ENCODE data around the gene SIVA1.

Gene SIVA1

DNA sequence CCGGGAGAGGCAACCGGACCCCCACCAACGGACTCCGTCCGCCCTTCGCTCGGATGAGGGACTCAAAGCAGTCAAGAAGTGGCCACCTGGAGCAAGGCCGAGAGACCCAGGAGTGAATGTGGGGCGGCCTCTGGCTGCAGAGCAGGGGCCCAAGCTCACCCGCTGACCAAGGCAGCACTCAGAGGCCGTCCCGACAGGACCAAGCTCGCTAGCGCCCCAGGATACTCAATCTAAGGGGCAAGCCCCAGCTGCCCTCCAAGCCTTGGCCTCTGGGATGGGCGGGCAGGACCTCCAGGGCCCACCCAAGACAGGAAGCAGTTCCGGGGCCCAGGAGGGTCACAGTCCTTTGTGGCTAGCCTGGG, 41.7 kb downstream of the SIVA1 start:
- TF ChIP-seq, protein P1, sequence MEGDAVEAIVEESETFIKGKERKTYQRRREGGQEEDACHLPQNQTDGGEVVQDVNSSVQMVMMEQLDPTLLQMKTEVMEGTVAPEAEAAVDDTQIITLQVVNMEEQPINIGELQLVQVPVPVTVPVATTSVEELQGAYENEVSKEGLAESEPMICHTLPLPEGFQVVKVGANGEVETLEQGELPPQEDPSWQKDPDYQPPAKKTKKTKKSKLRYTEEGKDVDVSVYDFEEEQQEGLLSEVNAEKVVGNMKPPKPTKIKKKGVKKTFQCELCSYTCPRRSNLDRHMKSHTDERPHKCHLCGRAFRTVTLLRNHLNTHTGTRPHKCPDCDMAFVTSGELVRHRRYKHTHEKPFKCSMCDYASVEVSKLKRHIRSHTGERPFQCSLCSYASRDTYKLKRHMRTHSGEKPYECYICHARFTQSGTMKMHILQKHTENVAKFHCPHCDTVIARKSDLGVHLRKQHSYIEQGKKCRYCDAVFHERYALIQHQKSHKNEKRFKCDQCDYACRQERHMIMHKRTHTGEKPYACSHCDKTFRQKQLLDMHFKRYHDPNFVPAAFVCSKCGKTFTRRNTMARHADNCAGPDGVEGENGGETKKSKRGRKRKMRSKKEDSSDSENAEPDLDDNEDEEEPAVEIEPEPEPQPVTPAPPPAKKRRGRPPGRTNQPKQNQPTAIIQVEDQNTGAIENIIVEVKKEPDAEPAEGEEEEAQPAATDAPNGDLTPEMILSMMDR (IDR thresholded peaks at IDR 0.05; ENCODE audit: low read depth, low read length) = no peak
- peak overlapping the region; percentile 78 for H3K4me3 ChIP-seq (ENCODE audit: low read depth, low read length)

DNA sequence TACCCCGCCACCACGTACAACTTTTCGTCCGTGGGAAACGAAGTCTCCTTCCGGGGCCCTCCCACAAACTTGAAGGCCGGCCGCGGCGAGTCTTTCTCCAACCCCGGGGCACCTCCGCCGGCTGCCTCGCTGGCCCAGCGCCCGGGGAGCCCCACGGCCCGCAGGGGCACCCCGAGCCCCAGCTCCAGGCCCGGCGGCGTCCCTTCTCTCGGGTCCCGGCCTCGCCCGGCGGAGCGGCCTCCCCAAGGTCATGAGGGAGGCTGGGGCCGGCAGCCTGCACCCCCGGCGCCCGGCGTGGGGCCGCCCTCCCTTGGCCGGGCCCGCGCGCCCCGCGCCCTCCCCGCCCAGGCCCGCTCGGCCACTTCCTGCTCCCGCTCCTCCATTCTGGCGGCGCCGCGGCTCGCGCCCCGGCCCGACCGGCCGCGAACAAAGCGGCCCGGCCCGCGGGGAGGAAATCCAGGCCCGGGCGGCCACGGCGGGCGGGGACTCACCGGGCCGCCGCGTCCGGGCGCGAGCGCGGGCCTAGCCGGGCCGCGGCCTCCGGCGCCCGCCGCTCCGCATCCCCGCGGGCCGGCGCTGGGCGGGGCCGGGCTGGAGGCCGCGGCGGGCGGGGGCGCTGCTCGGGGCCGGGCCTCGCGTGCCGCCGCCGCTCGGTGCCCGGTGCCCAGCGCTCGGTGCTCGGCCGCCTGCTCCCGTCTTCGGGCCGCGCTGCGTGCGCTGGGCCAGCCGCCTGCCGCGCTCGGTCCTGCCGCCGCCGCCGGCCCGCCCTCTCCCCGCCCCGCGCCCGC, 42.2 kb downstream of the SIVA1 start, which contains the start of gene AKT1:
Gene AKT1, minus strand, starts transcription at position 756 of the 788 bp plus-strand sequence. CDS start 3,105 bp downstream, outside the sequence.
- peak within 1 kb of the TSS; percentile 78 for H3K4me3 ChIP-seq (ENCODE audit: low read depth, low read length)
- TF ChIP-seq, protein P1 (IDR thresholded peaks at IDR 0.05; ENCODE audit: low read depth, low read length) = no peak

DNA sequence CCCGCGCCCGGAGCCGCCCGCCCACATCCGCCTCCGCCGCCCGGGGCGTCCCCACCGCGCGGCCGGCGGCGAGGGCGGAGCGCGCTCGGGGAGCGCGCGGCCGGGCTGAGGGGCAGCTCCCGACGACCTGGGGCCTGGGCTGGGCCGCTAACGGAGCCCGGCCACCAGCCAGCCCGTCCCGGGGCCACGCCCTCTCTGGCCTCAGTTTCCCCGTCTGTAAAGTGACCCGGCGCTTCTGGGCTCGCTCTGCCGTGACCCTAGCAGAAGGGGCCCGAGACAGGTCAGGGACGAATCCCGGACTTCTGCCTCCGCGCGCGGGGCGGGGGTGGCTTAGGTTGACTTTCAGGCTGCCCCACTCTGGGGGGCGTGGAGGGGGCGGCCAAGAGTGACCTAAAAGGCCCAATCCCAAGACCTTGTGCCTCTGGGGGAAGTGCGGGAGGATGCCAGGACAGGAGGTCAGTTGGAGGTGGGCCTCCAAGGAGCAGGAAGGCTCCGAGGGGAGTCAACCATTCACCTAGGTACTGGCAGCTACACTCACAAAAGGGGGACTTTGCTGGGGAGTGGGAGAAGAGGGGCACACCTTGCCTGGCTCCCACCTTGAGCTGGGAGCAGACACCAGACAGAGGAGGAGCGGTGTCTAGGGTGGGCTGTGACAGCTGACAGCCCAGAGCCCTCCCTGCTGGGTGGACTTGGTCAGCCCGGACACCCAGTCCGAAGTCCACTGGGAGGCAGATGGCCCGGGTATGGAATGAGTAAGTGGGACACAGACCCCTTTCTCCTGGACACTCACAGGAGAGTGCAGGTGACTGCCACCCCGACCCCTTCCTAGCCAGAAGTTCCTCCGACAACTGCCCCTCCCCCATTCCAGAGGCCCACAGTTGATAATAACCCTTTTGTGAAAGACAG, 43.1 kb downstream of the SIVA1 start:
- peak overlapping the region; percentile 49 for H3K4me3 ChIP-seq (ENCODE audit: low read depth, low read length)
- TF ChIP-seq, protein P1 (IDR thresholded peaks at IDR 0.05; ENCODE audit: low read depth, low read length) = no peak

DNA sequence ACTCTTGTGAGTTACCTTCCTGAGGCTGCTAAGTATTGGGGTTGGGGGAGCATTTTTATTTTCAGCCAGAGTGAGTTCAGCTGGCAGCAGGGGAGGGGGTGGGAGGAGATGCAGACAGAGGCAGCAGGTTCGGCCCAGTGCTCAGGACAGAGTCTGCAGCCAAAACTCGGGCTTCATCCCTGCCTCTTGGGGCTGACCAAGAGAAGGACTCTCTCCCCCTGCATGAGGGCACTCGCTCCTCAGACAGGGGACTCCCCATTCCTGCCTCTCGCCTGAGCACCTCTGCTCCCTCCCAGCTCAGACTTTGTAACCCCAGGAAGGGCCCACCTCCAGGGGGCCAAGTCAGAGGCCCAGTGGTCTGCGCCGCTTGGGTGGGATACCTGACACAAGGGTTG, 43.7 kb downstream of the SIVA1 start:
- TF ChIP-seq, protein P1 (IDR thresholded peaks at IDR 0.05; ENCODE audit: low read depth, low read length) = no peak
- no peak overlapping the region for H3K4me3 ChIP-seq (ENCODE audit: low read depth, low read length)

DNA sequence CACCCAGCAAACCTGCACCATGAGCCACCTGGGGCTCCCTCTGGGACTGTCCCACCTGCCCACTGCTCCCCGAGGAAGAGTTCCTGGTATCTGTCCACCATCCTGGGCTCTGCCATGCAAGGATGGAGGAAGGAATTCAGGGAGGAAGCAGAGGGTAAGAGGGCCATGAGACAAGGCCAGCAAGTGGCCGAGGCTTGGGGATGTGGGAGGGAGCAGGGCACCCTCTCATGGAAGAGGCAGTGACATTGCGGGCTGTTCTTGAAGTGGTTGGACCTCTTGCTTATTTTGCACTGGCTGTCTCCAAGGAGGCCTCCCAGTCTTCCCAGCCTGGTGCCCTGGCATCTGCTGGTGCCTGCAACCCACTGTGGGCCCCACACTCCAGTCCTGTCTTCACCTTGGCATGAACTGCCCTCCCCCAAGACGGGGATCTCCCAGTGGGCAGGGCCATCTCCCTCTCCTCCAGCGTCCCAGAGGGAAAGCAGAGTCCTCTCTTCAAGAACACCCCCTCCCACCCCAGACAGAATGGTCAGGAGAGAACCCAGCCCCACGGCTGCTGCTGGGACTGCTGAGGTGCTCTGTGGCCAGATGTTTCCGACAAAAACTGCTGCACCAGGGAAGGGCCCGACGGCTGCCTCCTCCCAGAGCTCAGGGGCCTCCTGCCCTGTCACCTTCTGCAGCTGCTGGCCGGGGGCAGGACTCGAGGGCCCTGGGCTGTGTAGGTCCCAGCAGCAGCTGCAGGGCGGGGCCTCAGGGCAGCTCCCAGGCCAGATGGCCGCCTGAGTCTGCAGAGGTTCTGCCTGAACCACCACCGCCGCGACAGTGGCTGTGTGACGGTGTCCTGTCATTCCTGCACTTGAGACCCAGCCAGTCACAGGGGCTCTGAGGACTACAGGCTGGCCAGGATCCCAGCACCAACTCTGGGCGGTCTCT, 44.4 kb downstream of the SIVA1 start:
- no peak overlapping the region for H3K4me3 ChIP-seq (ENCODE audit: low read depth, low read length)
- TF ChIP-seq, protein P1 (IDR thresholded peaks at IDR 0.05; ENCODE audit: low read depth, low read length) = no peak

DNA sequence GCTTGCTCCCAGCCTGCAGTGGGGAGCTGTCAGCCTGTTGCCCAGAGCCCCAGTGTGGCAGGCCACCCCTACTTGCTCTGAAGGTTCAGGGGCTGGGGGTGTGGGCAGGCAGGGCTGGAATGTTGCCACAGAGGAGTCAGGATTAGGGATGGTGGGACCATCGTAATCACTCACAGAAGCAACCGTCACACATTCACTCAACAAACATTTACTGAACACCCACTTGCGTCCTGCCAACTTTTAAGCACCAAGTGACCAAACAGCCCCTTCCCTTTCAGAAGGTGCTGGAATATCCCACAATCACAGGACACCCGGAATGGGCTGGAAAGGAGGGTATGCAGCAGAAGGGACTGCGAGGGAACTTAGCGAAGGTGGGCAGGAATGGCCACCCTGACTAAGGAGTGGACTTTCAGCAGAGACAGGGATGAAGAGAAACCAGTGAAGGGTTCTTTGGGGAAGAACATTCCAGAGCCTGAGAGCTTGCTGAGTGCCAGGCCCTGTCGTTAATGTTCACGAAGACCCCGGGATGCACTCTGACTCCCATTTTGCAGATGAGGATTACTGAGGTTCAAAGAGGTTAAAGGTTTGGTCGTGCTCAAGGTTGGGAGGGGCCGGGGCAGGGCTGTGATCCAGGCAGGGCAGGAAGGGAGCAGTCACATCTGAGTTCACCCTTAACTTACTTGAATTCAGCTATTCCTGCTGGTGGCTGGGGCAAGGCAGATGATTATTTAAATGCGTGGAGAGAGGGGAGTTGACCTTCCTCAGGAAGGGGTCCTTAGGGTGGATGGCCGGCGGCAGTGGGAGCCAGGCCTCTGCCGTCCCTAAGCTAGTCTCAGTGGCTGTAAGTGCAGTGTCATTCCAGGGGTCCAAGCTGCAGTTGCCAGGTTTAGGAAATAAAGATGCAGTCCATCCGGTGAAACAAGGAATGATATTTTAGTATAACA, 45.6 kb downstream of the SIVA1 start:
- TF ChIP-seq, protein P1 (IDR thresholded peaks at IDR 0.05; ENCODE audit: low read depth, low read length) = no peak
- H3K4me3 ChIP-seq (ENCODE audit: low read depth, low read length) = no peak overlapping the region
